Mammary epithelial cell (primary cell): ENCODE results near the gene PFN1.

Source experiments
- EZH2 ChIP-seq: IDR thresholded peaks from 2 replicates; pipeline ENCODE4 v1.6.1; 2012; ENCODE audit warnings: low read length, inconsistent platforms, borderline replicate concordance
- TF ChIP-seq, protein P1 (sequence below), 2 donors: IDR thresholded peaks in 1 of 2; conservative IDR thresholded peaks in 1 of 2; 2 replicates each; pipeline ENCODE4 v1.5.1; 2011 to 2012; ENCODE audit warnings: inconsistent platforms in 2 of 2, low read length in 2 of 2, mild to moderate bottlenecking in 2 of 2, control low read depth in 1 of 2, low read depth in 1 of 2; ENCODE audit not compliant: insufficient read depth in 1 of 2; ENCODE audit errors: extremely low read depth in 1 of 2

GRCh38 chr17:4920351-4921048, 27.8 kb downstream of the PFN1 start:
- TF ChIP-seq, protein P1, sequence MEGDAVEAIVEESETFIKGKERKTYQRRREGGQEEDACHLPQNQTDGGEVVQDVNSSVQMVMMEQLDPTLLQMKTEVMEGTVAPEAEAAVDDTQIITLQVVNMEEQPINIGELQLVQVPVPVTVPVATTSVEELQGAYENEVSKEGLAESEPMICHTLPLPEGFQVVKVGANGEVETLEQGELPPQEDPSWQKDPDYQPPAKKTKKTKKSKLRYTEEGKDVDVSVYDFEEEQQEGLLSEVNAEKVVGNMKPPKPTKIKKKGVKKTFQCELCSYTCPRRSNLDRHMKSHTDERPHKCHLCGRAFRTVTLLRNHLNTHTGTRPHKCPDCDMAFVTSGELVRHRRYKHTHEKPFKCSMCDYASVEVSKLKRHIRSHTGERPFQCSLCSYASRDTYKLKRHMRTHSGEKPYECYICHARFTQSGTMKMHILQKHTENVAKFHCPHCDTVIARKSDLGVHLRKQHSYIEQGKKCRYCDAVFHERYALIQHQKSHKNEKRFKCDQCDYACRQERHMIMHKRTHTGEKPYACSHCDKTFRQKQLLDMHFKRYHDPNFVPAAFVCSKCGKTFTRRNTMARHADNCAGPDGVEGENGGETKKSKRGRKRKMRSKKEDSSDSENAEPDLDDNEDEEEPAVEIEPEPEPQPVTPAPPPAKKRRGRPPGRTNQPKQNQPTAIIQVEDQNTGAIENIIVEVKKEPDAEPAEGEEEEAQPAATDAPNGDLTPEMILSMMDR (conservative IDR thresholded peaks at IDR 0.05 in 1 of 2, IDR thresholded peaks at IDR 0.05 in 1 of 2; ENCODE audit: extremely low read depth in 1 of 2, insufficient read depth in 1 of 2, low read depth in 1 of 2, low read length in 2 of 2) = no peak
- TF ChIP-seq EZH2 = no peak
